Right ventricle myocardium superior (tissue), 1 donor: ENCODE data around the gene SLC6A2. TPM values are rescaled to one million over a fixed set of nuclear protein-coding genes. Genes with fewer than 3 reads are reported as not detected.

Source experiments
- ATAC-seq: fragments of 200-7000 bp; cut with Tn5 transposase; one replicate; pipeline ENCODE4 v1.9.1; 2020; ENCODE audit warnings: mild to moderate bottlenecking; ENCODE audit not compliant: poor library complexity
- DNase-seq: peaks from one replicate; pipeline ENCODE4 v3.0.0-alpha.2; 2020
- intact Hi-C: fragments of 100-400 bp; cut with DNase I; formaldehyde crosslinking; loops from one replicate; pipeline ENCODE4 v1.11.2; 2022
- total RNA-seq: library from RNA; stranded (reverse); fragmentation: NEBNext Ultra II Directional; extraction: Animal tissue kit (Norgen Biotek cat#: 25700); gene quantifications from one replicate; pipeline ENCODE4 v1.2.1, GENCODE V29; 2021
- donor health status: DM: no; HTN: yes; CAD: no; lungs with severe emphysema.

SLC6A2 gene
- total RNA-seq, 1 donor from 2014 or later: not detected

GRCh38 chr16:55643161-55643970, 12.4 kb upstream of the SLC6A2 start:
- intact Hi-C loops: no loop called here
- ATAC-seq (no peak), DNase-seq (no peak)

DNA sequence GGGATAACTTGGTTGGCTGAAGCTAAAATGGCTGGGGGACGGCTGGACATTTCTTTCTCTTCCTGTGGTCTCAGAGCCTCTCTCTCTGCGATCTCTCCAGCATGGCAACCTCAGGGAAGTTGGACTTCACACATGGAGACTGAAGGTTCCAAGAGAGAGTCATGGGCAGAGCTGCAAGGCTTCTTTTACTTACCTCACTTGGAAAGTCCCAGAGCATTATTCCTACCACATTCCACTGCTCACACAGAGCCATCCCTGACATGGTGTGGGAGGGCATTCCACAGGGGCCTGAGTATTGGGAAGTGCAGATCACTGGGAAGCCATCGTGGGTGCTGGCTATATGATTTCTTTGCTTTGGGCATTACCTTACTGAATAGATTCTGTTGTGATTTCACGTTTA, 9.8 kb upstream of the SLC6A2 start:
- DNase-seq: no peak
- no peak for ATAC-seq
- intact Hi-C loops: no loop called here

GRCh38 chr16:55647343-55647742, 8.4 kb upstream of the SLC6A2 start:
- intact Hi-C loops: no loop called here
- no peak for DNase-seq
- no peak for ATAC-seq

- DNase-seq (no peak), ATAC-seq (no peak)
- intact Hi-C loops: no loop called here
Measured at GRCh38 chr16:55647798-55648197, 8.0 kb upstream of the SLC6A2 start.

DNA sequence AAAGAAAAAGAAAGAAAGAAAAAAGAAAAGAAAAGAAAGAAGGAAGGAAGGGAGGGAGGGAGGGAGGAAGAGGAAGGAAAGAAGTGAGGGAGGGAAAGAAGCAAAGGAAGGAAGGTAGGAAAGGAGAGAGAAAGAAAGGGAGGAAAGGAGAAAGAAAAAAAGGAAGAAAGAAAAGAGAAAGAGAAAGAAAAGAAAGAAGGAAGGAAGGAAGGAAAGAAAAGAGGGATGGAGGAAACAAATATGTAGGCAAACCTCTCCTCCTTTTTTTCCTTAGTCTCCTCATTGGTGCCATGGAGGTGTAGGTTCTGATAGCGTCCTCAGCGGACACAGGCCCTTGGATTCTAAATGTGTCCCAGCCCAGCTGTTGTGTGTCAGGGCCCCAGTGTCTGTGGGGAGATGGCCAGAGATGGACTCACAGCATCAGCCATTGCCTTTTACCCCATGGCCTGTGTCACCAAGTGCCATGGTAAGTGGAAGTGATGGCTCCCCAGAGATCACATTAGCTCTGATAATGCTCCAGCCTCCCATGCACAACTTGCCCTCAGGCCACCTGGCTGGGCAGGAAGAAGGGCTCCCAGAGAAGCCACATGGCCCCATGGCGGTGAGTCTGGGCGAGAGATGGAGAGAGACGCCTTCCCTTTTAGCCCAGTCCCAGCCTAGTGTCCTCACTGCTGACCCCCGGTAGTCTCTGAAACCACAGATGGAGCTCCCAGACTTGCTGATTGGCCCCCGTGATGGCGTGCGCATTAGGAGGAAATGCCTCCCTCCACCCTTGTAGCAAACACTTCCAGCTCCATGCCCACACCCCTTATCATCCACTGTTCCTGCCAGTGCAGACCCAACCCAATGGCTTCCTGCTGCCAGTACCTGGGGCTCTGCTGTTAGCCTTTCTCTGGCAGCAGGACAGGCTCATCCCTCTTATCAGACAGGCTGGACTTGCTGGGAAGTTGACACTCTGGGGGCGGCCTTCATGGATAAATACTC, 3.7 kb upstream of the SLC6A2 start:
- DNase-seq: no peak
- intact Hi-C loops: no loop called here
- ATAC-seq: no peak

DNA sequence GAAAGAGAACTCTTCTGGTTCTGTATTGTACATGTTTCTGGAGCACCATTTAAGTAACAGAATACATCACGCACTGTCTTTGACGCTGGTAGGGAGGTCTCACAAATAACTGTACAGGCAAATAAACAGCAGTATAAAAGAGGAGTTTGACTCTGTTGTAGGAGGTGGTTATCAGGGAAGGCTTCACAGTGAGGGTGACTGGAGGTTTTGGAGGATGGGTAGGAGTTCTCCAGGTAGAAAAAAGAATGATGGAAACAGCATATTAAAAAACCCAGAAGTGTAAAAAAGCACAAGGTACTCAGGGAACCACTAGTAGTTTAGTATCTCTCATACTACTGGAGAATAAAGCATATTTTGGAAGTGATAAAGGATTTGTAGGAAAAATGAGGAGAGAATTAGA, 2.7 kb upstream of the SLC6A2 start:
- intact Hi-C loops: no loop called here
- ATAC-seq (no peak), DNase-seq (no peak)

GRCh38 chr16:55655381-55655896, 349 bp upstream of the SLC6A2 start:
- ATAC-seq (no peak), DNase-seq (no peak)
- intact Hi-C loops: no loop called here

GRCh38 chr16:55656691-55657092, 904 bp downstream of the SLC6A2 start:
- DNase-seq (no peak), ATAC-seq (no peak)
- intact Hi-C loops: no loop called here

DNA sequence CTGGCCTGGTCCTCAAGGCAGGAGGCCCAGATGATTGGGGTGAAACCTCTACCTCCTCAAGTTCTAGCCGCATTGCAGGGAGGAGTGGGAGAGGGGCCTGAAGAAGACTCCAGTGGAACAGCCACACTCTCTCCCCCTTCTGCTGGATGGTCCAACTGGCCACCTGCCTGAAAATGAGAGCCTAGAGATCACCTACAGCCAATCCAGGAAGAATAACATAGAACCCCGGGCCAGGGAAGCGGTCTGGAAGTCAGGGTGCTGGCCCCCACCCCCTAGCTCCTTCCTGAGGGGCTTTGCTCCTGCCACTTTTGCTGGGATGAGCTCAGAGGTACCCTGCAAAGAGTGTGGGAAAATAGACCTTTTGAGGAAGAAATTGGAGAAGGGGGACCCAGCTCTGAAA, 1.8 kb downstream of the SLC6A2 start:
- ATAC-seq (no peak), DNase-seq (no peak)
- intact Hi-C loops: no loop called here

- DNase-seq (no peak), ATAC-seq (no peak)
- intact Hi-C loops: no loop called here
Measured at GRCh38 chr16:55658898-55659420, 3.2 kb downstream of the SLC6A2 start.

- intact Hi-C loops: no loop called here
- ATAC-seq: no peak
- DNase-seq: no peak
Measured at GRCh38 chr16:55660026-55660425, 4.2 kb downstream of the SLC6A2 start.

DNA sequence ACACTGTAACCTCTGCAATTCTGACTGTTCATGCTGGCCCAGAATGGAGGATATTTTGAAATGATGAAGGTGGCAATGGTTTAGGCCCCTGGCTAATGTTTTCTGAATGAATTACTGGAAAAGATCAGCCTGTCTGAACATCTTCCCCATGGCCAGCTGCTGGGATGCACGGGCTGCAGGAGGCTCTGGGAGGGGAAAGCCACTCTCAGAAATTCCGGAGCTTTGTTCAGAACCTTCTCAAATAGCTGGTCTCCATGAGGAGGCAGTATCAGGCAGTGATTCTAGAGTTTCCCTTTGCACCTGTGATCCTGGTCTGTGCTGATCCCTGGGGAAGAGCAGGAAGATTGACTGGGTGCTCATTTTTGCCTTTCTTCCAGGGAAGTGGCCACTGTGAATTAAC, 5.0 kb downstream of the SLC6A2 start:
- ATAC-seq (no peak), DNase-seq (no peak)
- intact Hi-C loops: no loop called here

- intact Hi-C loops: no loop called here
- no peak for ATAC-seq
Measured at GRCh38 chr16:55661941-55662643, 6.3 kb downstream of the SLC6A2 start.

GRCh38 chr16:55662644-55663031, 6.8 kb downstream of the SLC6A2 start:
- DNase-seq (no peak), ATAC-seq (peak; percentile 72)
- intact Hi-C loops: no loop called here

More at GRCh38 chr16:55661941-55662643, 6.3 kb downstream of the SLC6A2 start:
- no peak for DNase-seq

GRCh38 chr16:55663225-55663624, 7.4 kb downstream of the SLC6A2 start:
- DNase-seq (no peak), ATAC-seq (no peak)
- intact Hi-C loops: no loop called here

DNA sequence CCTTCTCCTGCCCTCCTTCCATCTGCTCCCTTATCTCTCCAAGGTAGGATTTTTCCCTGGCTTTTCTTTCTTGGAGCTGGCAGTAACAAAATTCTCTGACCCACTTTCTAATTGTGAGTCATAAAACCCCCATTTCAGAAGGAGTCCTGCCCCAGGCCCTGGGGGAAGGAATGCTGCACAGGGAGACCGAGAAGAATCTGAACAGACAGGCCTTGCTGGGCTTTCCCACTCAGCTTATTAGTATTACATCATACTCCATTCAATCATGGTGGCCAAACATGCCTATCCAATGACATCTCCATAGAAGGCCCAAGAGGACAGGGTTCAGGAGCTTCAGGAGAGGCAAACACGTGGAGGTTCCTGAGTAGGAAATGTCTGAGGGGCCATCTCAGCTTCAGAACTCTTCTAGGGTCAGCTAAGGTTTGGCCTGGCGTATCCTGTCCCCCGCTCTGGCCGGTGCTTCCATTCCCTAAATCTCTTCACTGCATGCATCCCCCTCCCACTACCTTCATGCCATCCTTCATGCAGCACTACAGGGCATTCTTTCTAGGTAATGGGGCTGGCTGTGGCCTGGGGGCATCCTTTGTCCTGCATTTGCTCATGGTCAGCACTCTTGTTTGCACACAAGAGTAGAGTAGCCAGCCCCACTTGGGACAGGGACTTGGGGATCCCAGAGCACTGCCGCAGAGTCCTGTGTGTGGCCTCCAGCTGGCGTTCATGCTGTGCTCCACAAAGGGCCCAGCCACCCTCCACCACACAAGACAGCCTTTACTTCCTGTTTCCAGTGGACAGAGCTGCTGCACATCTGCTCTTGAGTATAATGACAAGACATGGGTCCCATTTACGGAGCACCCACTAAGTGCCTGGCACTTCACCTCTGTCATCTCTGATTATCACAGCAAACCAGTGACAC, 8.2 kb downstream of the SLC6A2 start:
- intact Hi-C loops: no loop called here
- DNase-seq (no peak), ATAC-seq (no peak)

- intact Hi-C loops: no loop called here
Measured at GRCh38 chr16:55664786-55665407, 9.1 kb downstream of the SLC6A2 start.

More at GRCh38 chr16:55664786-55665407, 9.1 kb downstream of the SLC6A2 start:
- no peak for DNase-seq
- no peak for ATAC-seq
